ENCODE data around the gene CSMD2. TPM values are rescaled to one million over a fixed set of nuclear protein-coding genes. Genes with fewer than 3 reads are reported as not detected.

Gene CSMD2
- total and polyA plus RNA-seq, 2 of the 8 experiments (the other 6 are each of a cell fraction or from before 2014, with no cell fraction given): 7.0 to 14.7 TPM

- POLR2A ChIA-PET (ENCODE audit: partially characterized antibody): no interaction called here
- H4K8ac ChIP-seq (ENCODE audit: extremely low read depth, insufficient read depth, low read length): no peak overlapping the region
- TF ChIP-seq TAF1 (IDR thresholded peaks at IDR 0.05; ENCODE audit: low read depth, low read length) (no peak), HDAC2 (IDR thresholded peaks at IDR 0.05; ENCODE audit: borderline replicate concordance in 1 of 2, low read depth in 2 of 2, low read length in 2 of 2) (no peak), RFX5 (IDR thresholded peaks at IDR 0.05; ENCODE audit: borderline replicate concordance, low read depth, low read length) (no peak), TBP (IDR thresholded peaks at IDR 0.05; ENCODE audit: low read depth, low read length) (no peak)
Measured at GRCh38 chr1:34127006-34128000, 37.7 kb downstream of the CSMD2 start.

More at GRCh38 chr1:34127006-34128000, 37.7 kb downstream of the CSMD2 start:
- Histone ChIP-seq H3K56ac (replicated peaks; ENCODE audit: insufficient read length, low read depth, low read length) (no peak overlapping the region), H3K9ac (replicated peaks in 1 of 4; ENCODE audit: extremely low read depth in 1 of 4, low read depth in 3 of 4, low read length in 3 of 4) (no peak overlapping the region), H3K23ac (ENCODE audit: insufficient read length) (no peak overlapping the region), H3K23me2 (ENCODE audit: low read depth, low read length) (no peaks in the 10 kb centered on the region; the same call in 1 of the 2 replicates), H2BK20ac (ENCODE audit: low read length) (no peak overlapping the region), H3K9me3 (ENCODE audit: insufficient read depth in 2 of 2, low read depth in 1 of 2, low read length in 1 of 2) (no peaks in the 10 kb centered on the region), H3K4me3 (ENCODE audit: extremely low read depth in 1 of 4, insufficient read depth in 2 of 4, low read depth in 3 of 4, low read length in 4 of 4) (no peak overlapping the region), H2AFZ (ENCODE audit: low read length) (no peak overlapping the region), H3K27me3 (replicated peaks in 1 of 4; ENCODE audit: control insufficient read depth in 3 of 4, extremely low read depth in 1 of 4, insufficient read depth in 3 of 4, low read length in 3 of 4) (no peaks in the 10 kb centered on the region), H3K4me1 (replicated peaks in 1 of 4; ENCODE audit: control insufficient read depth in 3 of 4, insufficient read depth in 4 of 4, low read length in 3 of 4) (no peaks in the 10 kb centered on the region), H3K79me2 (ENCODE audit: control insufficient read depth in 1 of 2, insufficient read depth in 2 of 2, low read length in 2 of 2) (peaks cover 0 to 2% of the 10 kb centered on the region in 2 experiments; a peak in 1 of 4 replicates), H3K27ac (ENCODE audit: low read depth, low read length) (no peak overlapping the region), H2AK5ac (ENCODE audit: low read depth, low read length) (no peak overlapping the region), H3K14ac (ENCODE audit: insufficient read length) (no peak overlapping the region), H2BK12ac (ENCODE audit: low read depth, low read length) (no peak overlapping the region), H3K36me3 (ENCODE audit: control insufficient read depth in 2 of 4, insufficient read depth in 4 of 4, low read length in 3 of 4) (no peaks in the 10 kb centered on the region; a peak in 2 of 8 replicates), H3K18ac (ENCODE audit: extremely low read depth, low read length) (no peak overlapping the region), H4K20me1 (replicated peaks in 1 of 2; ENCODE audit: control insufficient read depth in 1 of 2, insufficient read depth in 2 of 2, low read length in 2 of 2) (peaks cover 6 to 12% of the 10 kb centered on the region in 2 experiments), H4K5ac (ENCODE audit: insufficient read length, low read depth, low read length) (no peak overlapping the region), H2BK120ac (replicated peaks; ENCODE audit: low read depth, low read length) (no peak overlapping the region), H3K79me1 (ENCODE audit: low read depth, low read length) (peaks cover 2% of the 10 kb centered on the region; the same call in 1 of the 2 replicates), H2BK15ac (ENCODE audit: low read length) (no peak overlapping the region), H3K4ac (replicated peaks; ENCODE audit: insufficient read length, low read depth, low read length) (no peak overlapping the region), H2BK5ac (ENCODE audit: low read depth, low read length) (no peak overlapping the region), H4K91ac (replicated peaks; ENCODE audit: insufficient read length, low read length) (no peak overlapping the region), H3K4me2 (ENCODE audit: insufficient read depth in 1 of 2, low read depth in 2 of 2, low read length in 2 of 2) (no peak overlapping the region)
- WGBS, 2 experiments (ENCODE audit: extremely low coverage in 1 of 2, insufficient coverage in 1 of 2, insufficient read length in 1 of 2, insufficient replicate concordance in 2 of 2, low coverage in 1 of 2, low lambda C conversion rate in 2 of 2, missing lambda C conversion rate in 1 of 2): 87% methylated on average over 14 of the region's 15 CpGs; no CpG with 5 or more reads in 1 of the 2 experiments
- peak in 1 of 2 experiments; percentile 36 for DNase-seq (ENCODE audit: low read depth in 1 of 2, low spot score in 2 of 2)
- FAIRE-seq: no peak
- CTCF ChIA-PET (ENCODE audit: partially characterized antibody): interaction anchor here (1.0 to 1.4 kb wide), 2 partner anchors 13 to 14 kb away, joined by 3 read pairs; no protein-coding TSS in a partner anchor
